Activated CD4-positive, CD25-positive, alpha-beta regulatory T cell treated with anti-CD3 and anti-CD28 coated beads, Interleukin-2, amount 50 U/mL, for 16 hours (primary cell): ENCODE measurements around the gene DYSF.

ENCODE experiments used
- DNase-seq: peaks from one replicate; pipeline ENCODE4 v3.0.0-alpha.2; 2020; ENCODE audit warnings: low read depth, low spot score

DYSF gene

DNA sequence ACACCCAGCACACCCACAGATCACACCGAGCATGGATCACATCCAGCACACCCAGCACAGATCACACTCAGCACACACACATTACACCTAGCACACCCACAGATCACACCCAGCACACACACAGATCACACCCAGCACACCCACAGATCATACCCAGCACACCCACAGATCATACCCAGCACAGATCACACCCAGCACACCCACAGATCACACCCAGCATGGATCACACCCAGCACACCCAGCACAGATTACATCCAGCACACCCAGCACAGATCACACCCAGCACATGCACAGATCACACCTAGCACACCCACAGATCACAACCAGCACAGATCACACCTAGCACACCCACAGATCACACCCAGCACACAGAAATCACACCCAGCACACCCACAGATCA, 118.6 kb downstream of the DYSF start:
- DNase-seq, result no peak

DNA sequence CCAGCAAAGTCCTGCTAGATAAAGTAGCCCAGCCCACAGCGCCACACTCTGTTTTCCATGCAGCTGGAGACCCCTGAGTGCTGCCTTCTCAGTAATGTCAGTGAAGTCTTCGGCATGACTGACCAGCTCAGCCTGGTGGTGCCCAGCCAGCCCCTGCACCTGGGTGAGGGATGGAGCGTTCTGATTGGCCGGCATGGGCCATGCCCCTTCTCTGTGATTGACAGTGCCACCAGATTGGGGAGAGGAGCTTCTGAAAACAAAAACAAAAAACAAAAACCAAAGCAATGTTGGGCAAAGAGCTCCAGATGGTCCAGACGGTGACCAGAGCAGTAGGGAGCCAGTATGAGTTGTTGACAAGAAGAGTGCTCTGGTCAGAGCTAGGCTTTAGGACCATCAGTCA, 122.6 kb downstream of the DYSF start:
- DNase-seq, result no peak

- DNase-seq, result no peak
Measured at GRCh38 chr2:71576541-71576940, 123.2 kb downstream of the DYSF start.

DNA sequence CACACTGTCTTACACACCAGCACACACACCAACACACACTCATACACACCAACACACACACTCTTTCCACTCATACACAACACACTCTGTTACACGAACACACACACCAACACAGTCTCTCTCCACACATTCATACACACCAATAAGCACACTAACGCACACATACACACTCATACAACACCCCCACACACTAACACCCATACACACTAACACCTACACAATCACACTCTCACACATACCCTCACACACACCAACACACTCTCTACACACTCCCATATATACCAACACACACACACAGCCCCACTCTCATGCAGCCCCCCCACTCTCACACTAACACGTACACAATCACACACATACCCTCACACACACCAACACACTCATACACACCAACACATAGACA, 123.8 kb downstream of the DYSF start:
- no peak for DNase-seq

DNA sequence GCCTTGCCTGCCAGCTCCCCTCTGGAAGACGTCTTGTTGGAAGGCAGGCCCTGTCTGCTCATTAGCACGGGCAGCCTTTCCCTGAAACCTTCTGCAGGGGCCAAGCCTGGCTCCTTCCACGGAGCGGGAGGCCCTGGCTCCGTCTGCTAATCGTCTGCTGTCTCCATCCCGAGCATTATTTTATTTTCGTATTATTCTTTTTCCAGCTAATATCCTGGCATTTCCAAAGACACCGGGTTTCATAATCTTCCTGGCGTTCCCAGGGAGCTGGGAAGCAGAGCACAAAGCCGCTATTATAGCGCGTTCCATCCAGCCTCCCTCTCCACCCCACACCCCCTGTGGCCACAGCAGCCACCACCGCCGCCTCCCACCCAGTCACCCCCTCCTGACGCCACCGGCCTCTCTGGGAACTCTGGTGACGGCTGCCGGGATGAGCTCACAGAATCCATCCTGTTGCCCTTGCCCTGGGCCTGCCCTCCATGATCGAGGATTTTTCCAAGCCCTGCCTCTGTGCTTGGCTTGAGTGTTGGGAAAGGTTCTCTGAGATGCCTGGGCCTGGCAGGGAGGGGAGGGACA, 125.5 kb downstream of the DYSF start:
- no peak for DNase-seq

DNA sequence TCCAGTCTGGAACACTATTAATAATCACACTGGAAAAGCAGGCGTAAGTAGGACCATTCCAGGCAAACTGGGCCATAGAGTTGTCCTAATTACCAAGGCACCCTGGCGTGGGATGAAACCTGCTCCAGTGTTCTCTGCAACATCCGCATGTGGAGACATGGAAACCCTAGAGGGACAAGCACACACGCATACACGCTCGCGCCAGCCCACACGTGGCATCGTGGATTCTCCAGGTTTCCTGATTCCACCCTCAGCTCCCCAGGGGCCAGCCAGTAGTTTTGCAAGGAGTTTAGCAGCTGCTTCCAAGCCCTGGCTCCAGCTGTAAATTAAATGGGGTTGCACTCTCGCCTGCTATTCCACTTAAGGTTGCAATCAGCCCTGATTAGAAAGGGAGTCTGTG, 127.7 kb downstream of the DYSF start:
- no peak for DNase-seq

GRCh38 chr2:71583876-71584275, 130.5 kb downstream of the DYSF start:
- DNase-seq, result no peak

DNA sequence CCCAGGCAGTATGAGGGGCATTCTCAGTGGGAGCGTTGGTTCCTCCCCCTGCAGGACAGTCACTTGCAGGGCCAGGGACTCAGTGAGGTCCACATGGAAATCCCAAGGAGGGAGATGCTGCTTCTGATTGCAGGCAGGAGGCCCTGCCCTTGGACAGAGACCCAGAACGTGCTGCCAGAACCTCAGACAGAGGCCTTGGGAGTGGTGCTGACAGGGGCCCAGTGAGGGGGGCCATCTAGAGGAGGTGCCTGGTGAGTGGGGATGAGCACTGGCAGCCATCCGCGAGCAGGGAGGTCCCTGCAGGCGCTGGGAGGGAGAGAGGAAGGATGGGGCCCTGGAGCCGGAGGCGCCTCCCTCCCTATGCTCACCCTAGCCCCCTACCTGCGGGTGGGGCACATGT, 133.1 kb downstream of the DYSF start:
- no peak for DNase-seq

- no peak for DNase-seq
Measured at GRCh38 chr2:71587509-71588073, 134.2 kb downstream of the DYSF start.

- no peak for DNase-seq
Measured at GRCh38 chr2:71588497-71589170, 135.3 kb downstream of the DYSF start.

DNA sequence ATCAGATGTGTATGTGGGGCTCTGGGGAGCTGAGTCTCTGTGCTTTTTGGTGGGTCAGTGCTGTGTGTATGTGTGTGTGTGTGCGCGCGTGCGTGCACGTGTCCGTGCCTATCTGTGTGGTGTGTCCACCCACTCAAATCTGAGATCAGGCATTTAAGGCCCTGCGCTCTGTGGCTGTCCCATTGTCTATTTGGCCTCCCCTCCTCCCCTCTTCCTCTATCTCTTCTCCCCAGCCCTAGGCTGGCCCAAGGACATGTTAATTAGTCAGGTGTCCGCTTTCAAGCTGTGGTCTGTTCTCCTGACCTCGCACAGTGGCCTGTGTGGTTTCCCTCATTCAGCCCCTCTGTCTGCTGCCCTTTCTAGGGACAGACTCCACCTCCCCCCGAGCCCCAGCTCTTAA, 136.4 kb downstream of the DYSF start:
- DNase-seq, result no peak

DNA sequence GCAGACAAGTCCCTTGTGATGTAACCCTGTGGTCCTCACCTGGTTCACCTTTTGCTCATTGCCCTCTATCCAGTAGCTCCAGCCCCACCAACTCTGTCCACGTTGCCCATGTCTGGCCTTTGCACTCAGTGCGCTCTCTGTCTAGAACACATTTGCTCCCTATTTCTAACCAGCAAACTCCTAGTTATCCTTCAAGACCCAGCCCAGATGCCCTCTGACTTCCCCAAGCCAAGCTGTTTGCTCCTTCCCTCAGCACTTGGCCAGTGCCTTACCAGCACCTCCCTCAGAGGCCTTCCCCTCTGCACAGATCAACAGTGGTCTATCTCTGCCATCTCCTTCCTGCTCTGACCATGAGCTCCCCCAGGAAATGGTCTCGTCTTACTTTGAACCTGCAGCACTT, 137.7 kb downstream of the DYSF start:
- no peak for DNase-seq

DNA sequence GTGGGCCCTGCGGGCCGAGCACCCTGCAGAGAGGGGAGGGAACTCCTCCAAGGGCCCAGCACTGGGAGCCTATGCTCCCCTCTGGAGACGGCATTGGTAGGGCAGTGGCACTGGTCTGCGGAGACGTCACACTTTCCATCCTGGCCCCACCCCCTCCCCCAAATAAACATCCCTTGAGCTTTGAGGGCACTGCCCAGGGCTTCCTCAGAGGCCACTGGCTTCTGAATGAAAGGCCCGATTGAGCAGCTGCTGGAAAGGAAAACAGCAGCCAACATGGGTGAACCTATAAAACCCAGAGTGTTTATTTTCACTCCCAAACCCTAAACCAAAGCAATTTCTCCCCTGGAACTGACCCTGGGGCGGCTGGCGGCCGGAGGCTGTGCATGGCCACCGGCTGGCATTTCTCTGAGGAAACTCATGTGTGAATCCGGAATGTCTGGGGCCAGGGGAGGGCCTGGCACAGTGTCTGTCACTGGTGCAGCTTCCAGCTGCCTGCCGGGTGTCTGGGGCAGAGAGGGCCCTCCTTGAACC, 138.9 kb downstream of the DYSF start:
- DNase-seq, result no peak

DNA sequence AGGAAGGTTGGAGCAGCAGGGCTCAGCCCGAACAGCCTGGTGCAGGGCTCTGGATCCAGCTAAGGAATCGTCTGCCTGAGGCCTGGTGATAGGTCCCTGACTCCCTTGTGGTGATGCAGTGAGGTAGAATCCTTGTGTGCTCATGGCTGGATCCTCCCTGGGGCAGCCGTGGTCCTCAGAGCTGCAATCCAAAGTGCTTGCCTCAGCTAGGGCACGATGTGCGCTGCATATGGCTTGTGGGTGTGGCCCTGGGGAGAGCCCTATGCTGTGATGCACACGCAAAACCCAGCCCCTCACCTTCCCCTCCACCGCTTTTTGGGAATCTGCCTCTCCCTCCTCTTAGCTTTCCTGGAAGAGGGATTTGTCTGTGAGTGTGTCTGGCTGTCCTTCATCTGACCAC, 142.2 kb downstream of the DYSF start:
- DNase-seq, result no peak

DNA sequence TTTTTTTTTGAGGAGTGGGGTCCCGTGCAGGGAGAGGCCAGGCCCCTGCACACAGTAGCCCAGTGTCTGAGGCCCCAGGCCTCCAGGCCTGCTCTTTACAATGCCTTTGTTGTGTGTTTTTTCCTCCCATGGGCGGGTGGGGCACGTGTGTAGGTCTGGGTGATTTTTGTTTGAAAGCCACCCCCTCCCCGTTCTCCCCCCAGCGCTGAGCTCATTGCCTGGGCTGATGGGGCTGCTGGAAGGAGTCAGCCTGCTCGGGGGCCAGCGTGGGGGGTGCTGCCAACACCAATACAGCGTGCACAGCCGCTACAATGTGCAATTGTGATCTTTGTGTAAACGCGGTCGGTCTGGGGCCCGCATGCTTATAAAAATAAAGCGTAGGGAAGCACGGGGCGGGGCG, 142.7 kb downstream of the DYSF start:
- no peak for DNase-seq

GRCh38 chr2:71597756-71598155, 144.4 kb downstream of the DYSF start:
- no peak for DNase-seq

DNA sequence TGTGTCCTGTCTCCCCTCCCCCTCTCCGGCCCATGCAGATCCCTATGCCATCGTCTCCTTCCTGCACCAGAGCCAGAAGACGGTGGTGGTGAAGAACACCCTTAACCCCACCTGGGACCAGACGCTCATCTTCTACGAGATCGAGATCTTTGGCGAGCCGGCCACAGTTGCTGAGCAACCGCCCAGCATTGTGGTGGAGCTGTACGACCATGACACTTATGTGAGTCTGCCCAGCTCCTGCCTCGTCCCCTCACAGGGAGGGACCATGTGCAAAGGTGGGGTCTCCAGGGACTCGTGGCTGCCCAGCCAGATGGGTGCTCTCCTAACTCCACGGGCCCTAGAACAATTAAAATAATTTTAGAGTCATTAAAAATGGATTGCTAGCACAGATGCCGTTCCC, 145.2 kb downstream of the DYSF start:
- DNase-seq, result no peak

GRCh38 chr2:71599038-71599437, 145.7 kb downstream of the DYSF start:
- DNase-seq, result no peak

- DNase-seq, result no peak
Measured at GRCh38 chr2:71599646-71600236, 146.4 kb downstream of the DYSF start.

DNA sequence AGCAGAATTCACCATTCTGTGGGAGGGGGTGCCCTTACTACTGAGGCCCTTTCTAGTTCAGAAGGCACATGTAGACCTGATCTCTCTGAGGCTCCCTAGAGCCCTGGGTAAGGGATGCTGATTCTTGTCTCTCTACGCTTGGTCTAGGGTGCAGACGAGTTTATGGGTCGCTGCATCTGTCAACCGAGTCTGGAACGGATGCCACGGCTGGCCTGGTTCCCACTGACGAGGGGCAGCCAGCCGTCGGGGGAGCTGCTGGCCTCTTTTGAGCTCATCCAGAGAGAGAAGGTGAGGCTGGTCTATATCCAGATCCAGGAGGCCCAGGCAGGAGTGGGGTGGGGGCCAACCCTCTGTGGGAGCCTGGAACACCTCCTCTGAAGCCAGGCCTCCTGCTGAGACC, 147.2 kb downstream of the DYSF start:
- DNase-seq, result no peak

DNA sequence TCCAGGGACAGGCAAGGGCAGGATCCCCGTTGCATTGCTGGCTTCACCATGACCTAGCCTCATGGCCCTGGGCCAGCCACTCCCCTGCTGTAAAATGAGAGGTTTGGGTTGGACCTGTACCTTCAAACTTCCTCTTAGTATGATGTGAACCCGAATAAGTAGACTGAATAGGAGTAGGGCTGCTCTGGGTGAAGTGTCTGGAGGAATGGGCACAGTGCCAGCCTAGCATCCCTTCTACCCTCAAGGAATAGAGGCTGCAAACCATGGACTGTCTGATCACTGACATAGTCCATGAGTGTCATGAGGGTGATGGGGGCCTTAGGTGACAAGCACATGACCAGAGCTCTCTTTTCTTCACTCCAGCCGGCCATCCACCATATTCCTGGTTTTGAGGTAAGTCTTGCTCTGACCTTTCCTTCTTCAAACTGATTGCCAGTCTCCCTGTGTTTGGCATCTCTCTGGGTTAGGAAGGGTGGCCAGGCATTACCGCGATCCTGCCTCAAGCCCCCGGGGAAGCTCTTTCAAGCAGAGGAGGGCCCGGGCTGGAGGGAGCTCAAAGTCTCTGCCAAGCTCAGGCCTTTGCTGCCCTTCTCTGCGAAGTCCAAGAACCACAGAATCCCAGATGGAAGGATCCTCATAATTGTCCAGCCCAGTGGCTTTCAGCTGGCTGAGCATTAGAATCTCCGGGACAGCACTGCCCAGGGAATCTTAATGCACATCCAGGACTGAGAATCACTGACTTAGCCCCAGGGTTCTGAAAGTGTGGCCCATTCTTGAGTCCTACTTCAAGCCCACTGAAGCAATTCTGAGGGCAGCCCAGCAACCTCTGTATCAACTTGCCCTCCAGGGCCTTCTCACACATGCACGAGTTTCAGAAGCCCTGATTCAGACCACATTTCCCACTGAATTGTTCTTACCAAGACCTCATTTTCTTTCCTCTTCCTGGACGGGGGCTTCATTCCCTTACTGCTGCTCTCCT, 148.1 kb downstream of the DYSF start:
- DNase-seq, result no peak

- no peak for DNase-seq
Measured at GRCh38 chr2:71602115-71602495, 148.7 kb downstream of the DYSF start.
